GM19043 (cell line): Measurements from ENCODE around the gene ACTG2.
"Not testable (repeated sequence)": the region's sequence is repeated elsewhere in the genome, so short reads cannot be mapped to it uniquely, and the experiment has no call there.

ENCODE experiments used
- ATAC-seq: cut with Tn5 transposase; IDR thresholded peaks from one replicate; pipeline ENCODE4 v1.9.1; 2021; ENCODE audit warnings: low read depth; ENCODE audit not compliant: unreplicated experiment

ACTG2 gene

GRCh38 chr2:73931531-73932500 lies 39.0 kb downstream of the ACTG2 start:
- no peak for ATAC-seq

DNA sequence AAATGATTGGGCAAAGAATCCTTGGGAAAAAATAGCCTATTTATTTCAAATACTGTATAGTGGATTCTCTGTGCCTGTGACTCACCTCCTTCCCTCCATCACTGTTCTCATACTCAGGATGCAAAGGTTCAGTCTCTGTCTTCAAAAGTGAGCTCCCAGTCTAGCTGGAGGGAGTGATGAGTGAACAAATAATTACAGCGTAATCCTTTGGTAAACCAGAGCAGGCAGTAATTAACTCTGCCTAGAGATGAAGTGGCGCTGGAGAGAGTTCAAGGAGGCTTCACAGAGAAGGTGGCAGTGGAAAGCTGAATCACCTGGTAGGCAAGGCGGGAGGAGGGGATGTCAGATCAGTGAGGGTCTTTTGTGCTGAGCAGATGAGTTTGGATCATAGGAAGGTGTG lies 40.4 kb downstream of the ACTG2 start:
- no peak for ATAC-seq

- no peak for ATAC-seq
Measured at GRCh38 chr2:73935641-73936040, 42.8 kb downstream of the ACTG2 start.

GRCh38 chr2:73937103-73937885 lies 44.5 kb downstream of the ACTG2 start:
- ATAC-seq = no peak

DNA sequence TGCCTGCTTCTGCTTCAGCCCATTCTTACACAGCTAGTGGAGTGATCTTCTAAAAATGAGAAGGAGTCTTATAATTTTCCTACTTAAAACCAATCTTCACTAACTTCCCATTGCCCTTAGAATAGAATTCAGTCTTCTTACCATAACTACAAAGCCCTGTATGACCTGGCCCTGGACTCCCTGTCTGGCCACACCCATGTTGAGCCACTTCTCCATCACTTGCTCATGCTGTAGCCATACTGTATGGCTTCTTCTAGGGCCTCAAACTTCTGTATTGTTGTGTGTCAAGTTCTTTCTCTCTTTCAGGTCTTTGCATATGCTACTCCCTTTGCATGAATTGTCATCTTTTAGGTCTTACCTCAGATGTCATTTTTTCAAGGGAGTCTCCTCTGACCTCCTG lies 45.1 kb downstream of the ACTG2 start:
- ATAC-seq = no peak

- ATAC-seq = no peak
Measured at GRCh38 chr2:73938718-73939352, 46.0 kb downstream of the ACTG2 start.

- ATAC-seq = no peak
Measured at GRCh38 chr2:73939419-73939818, 46.6 kb downstream of the ACTG2 start.

- ATAC-seq = not testable (repeated sequence)
Measured at GRCh38 chr2:73940066-73940465, 47.3 kb downstream of the ACTG2 start.

GRCh38 chr2:73942664-73943063 lies 49.9 kb downstream of the ACTG2 start:
- ATAC-seq = no peak

- ATAC-seq = no peak
Measured at GRCh38 chr2:73944714-73945113, 51.9 kb downstream of the ACTG2 start.

GRCh38 chr2:73946215-73946614 lies 53.4 kb downstream of the ACTG2 start:
- no peak for ATAC-seq

- ATAC-seq = no peak
Measured at GRCh38 chr2:73946666-73947065, 53.9 kb downstream of the ACTG2 start.

GRCh38 chr2:73947412-73948018 lies 54.7 kb downstream of the ACTG2 start:
- no peak for ATAC-seq

DNA sequence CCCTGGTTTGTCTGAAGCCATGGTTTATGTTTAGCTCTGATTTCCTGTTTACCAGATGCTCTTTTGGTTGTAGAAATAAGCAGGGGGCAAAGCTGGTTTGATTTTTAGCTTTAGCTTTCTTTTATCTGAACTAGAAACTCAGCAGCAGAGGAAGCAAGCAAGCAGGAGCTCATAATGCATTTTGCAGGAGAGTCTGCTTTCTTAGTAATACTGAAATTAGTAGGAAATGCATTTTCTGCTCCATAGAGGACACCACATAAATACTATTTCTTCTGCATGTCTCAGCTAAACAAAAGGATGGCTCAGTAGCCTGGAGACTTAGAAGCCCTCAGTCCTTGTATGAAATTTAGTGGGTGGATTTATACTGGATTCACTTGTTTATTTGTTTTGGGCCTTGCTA lies 57.0 kb downstream of the ACTG2 start:
- ATAC-seq = no peak

GRCh38 chr2:73952499-73953446 lies 60.0 kb downstream of the ACTG2 start:
- no peak for ATAC-seq

DNA sequence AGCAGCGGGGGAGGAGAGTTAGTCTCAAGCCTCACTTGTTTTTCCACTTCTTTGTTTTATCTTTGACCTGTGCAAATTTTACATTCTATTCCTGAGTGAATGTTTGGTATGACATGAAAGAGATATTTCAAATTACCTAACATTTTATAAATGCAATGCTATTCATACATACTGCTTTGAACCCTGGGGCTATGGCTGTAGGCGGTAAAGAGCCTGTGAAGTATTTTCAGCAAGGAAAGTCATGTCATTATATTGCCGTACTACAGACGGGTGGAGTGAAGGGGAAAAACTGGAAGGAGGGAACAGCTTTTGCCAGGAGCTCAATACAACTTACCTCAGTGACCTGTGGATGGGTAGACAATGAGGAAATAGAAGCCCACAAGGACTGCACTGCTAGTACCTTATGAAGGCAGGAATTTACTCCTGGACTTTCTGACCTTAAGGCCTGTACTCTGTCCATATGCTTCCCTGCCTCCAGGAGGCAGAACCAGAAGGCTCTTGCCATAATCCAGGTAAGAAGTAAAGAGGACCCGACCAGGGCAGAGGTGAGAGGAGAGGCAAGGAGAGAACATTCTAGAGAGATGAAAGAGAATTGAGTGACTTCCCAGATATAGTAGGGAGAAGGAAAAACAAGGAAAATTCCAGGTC lies 63.5 kb downstream of the ACTG2 start:
- no peak for ATAC-seq

- no peak for ATAC-seq
Measured at GRCh38 chr2:73961274-73961673, 68.5 kb downstream of the ACTG2 start.

GRCh38 chr2:73961823-73962615 lies 69.2 kb downstream of the ACTG2 start:
- ATAC-seq = no peak
